Thymus (tissue), 11 donors: ENCODE data around the gene PIP5K1C. TPM values are rescaled to one million over a fixed set of nuclear protein-coding genes. Genes with fewer than 3 reads are reported as not detected.
A peak's percentile ranks its signal among the peaks of the same experiment; 100 is the strongest.

ENCODE experiments used
- DNase-seq, 9 donors: peaks; one replicate each; pipeline ENCODE4 v3.0.0-alpha.2; 2013; ENCODE audit warnings: low spot score in 9 of 9, low read depth in 6 of 9, missing footprints in 1 of 9
- H3K27ac ChIP-seq, 2 donors: one replicate each; pipeline ENCODE4 v1.5.1; 2013; ENCODE audit warnings: control low read depth in 1 of 2, low read depth in 1 of 2, low read length in 1 of 2, mild to moderate bottlenecking in 1 of 2, moderate library complexity in 1 of 2
- H3K27me3 ChIP-seq, 2 donors: one replicate each; pipeline ENCODE4 v1.5.1; 2013; ENCODE audit warnings: low read length in 1 of 2; ENCODE audit not compliant: control insufficient read depth in 2 of 2, insufficient read depth in 1 of 2
- H3K36me3 ChIP-seq, 2 donors: one replicate each; pipeline ENCODE4 v1.5.1; 2013; ENCODE audit warnings: low read length in 1 of 2, mild to moderate bottlenecking in 1 of 2, moderate library complexity in 1 of 2; ENCODE audit not compliant: control insufficient read depth in 2 of 2, insufficient read depth in 2 of 2
- H3K4me1 ChIP-seq, 2 donors: one replicate each; pipeline ENCODE4 v1.5.1; 2013; ENCODE audit warnings: low read length in 2 of 2; ENCODE audit not compliant: control insufficient read depth in 2 of 2, insufficient read depth in 2 of 2
- H3K4me3 ChIP-seq, 2 donors: one replicate each; pipeline ENCODE4 v1.5.1; 2013; ENCODE audit warnings: low read length in 2 of 2, control low read depth in 1 of 2, mild to moderate bottlenecking in 1 of 2
- H3K9me3 ChIP-seq, 2 donors: one replicate each; pipeline ENCODE4 v1.5.1; 2013; ENCODE audit warnings: low read length in 1 of 2, mild to moderate bottlenecking in 1 of 2; ENCODE audit not compliant: control insufficient read depth in 2 of 2, insufficient read depth in 1 of 2
- WGBS: extraction: QIAGEN DNeasy Blood & Tissue Kit; methylation state at CpG from one replicate; pipeline ENCODE4 v1.1.7; 2013; 5-methylcytosine and 5-hydroxymethylcytosine counted together
- polyA plus RNA-seq: library from polyadenylated mRNA; stranded (reverse); fragments of 200-250 nt; gene quantifications from one replicate; pipeline ENCODE4 v1.2.3, GENCODE V29; 2013
- total RNA-seq: library from RNA; stranded (reverse); fragments of 120-200 nt; gene quantifications from one replicate; pipeline ENCODE4 v1.2.4, GENCODE V29; 2013
- donor health status: healthy.

PIP5K1C gene
- total and polyA plus RNA-seq, 2 donors = 3.4 to 14.0 TPM

GRCh38 chr19:3672993-3673392 lies 27.3 kb downstream of the PIP5K1C start:
- Histone ChIP-seq H3K9me3 (no peaks in the 10 kb centered on the region), H3K27ac (no peak overlapping the region), H3K4me3 (no peak overlapping the region), H3K36me3 (peaks cover 0 to 2% of the 10 kb centered on the region in 2 donors), H3K27me3 (peaks cover 19 to 31% of the 10 kb centered on the region in 2 donors), H3K4me1 (peaks cover 2 to 13% of the 10 kb centered on the region in 2 donors)
- DNase-seq = no peak
- WGBS = 98% methylated on average over 13 of the region's 13 CpGs

- Histone ChIP-seq H3K4me1 (peaks cover 2 to 13% of the 10 kb centered on the region in 2 donors), H3K4me3 (no peak overlapping the region), H3K27me3 (peaks cover 19 to 31% of the 10 kb centered on the region in 2 donors), H3K27ac (no peak overlapping the region), H3K9me3 (peaks cover 0 to under 1% of the 10 kb centered on the region in 2 donors), H3K36me3 (peaks cover 0 to 2% of the 10 kb centered on the region in 2 donors)
- WGBS = 98% methylated on average over 8 of the region's 8 CpGs
- no peak for DNase-seq
Measured at GRCh38 chr19:3672575-3672948, 27.7 kb downstream of the PIP5K1C start.

- peaks cover 2% of the 10 kb centered on the region in 2 donors for H3K36me3 ChIP-seq
- H3K4me3 ChIP-seq = no peak overlapping the region
- no peak for DNase-seq
- peaks cover 19 to 31% of the 10 kb centered on the region in 2 donors for H3K27me3 ChIP-seq
- peaks cover 0 to 4% of the 10 kb centered on the region in 2 donors for H3K9me3 ChIP-seq
- H3K4me1 ChIP-seq = peaks cover 2 to 13% of the 10 kb centered on the region in 2 donors
- 30% methylated on average over 40 of the region's 40 CpGs for WGBS
- H3K27ac ChIP-seq = peak overlapping the region in 1 of 2 donors; percentile 46
Measured at GRCh38 chr19:3671680-3672574, 28.3 kb downstream of the PIP5K1C start.

GRCh38 chr19:3670796-3671679 lies 29.2 kb downstream of the PIP5K1C start:
- H3K27ac ChIP-seq = peak overlapping the region; percentile 11 to 46
- H3K4me3 ChIP-seq = no peak overlapping the region
- DNase-seq = no peak
- peaks cover 0 to 4% of the 10 kb centered on the region in 2 donors for H3K9me3 ChIP-seq
- peaks cover 2 to 13% of the 10 kb centered on the region in 2 donors for H3K4me1 ChIP-seq
- WGBS = 13% methylated on average over 45 of the region's 45 CpGs
- peaks cover 19 to 31% of the 10 kb centered on the region in 2 donors for H3K27me3 ChIP-seq
- peaks cover 2 to 9% of the 10 kb centered on the region in 2 donors for H3K36me3 ChIP-seq

GRCh38 chr19:3669947-3670795 lies 30.1 kb downstream of the PIP5K1C start:
- no peak for DNase-seq
- Histone ChIP-seq H3K9me3 (peaks cover 0 to 4% of the 10 kb centered on the region in 2 donors), H3K27me3 (peaks cover 19 to 31% of the 10 kb centered on the region in 2 donors), H3K4me1 (peaks cover 2 to 13% of the 10 kb centered on the region in 2 donors), H3K4me3 (no peak overlapping the region), H3K27ac (peak overlapping the region; percentile 11 to 33), H3K36me3 (peaks cover 2 to 11% of the 10 kb centered on the region in 2 donors)
- WGBS = 88% methylated on average over 33 of the region's 33 CpGs

GRCh38 chr19:3669082-3669946 lies 31.0 kb downstream of the PIP5K1C start:
- Histone ChIP-seq H3K4me3 (no peak overlapping the region), H3K36me3 (peaks cover 8 to 15% of the 10 kb centered on the region in 2 donors), H3K27me3 (peaks cover 19 to 31% of the 10 kb centered on the region in 2 donors), H3K9me3 (peaks cover 0 to 4% of the 10 kb centered on the region in 2 donors), H3K27ac (no peak overlapping the region), H3K4me1 (peaks cover 2 to 13% of the 10 kb centered on the region in 2 donors)
- 95% methylated on average over 39 of the region's 39 CpGs for WGBS
- no peak for DNase-seq

GRCh38 chr19:3668331-3669081 lies 31.8 kb downstream of the PIP5K1C start:
- WGBS = 95% methylated on average over 34 of the region's 34 CpGs
- DNase-seq = no peak
- Histone ChIP-seq H3K27me3 (peaks cover 19 to 31% of the 10 kb centered on the region in 2 donors), H3K36me3 (peaks cover 10 to 21% of the 10 kb centered on the region in 2 donors), H3K27ac (no peak overlapping the region), H3K4me1 (peaks cover 2 to 13% of the 10 kb centered on the region in 2 donors), H3K4me3 (no peak overlapping the region), H3K9me3 (peaks cover 0 to 4% of the 10 kb centered on the region in 2 donors)
